Measurements from ENCODE around the gene ST6GALNAC1. TPM values are rescaled to one million over a fixed set of nuclear protein-coding genes. Genes with fewer than 3 reads are reported as not detected.

ST6GALNAC1 gene
- total and polyA plus RNA-seq, 2 of the 4 experiments (the other 2 are of a cell fraction): not detected

DNA sequence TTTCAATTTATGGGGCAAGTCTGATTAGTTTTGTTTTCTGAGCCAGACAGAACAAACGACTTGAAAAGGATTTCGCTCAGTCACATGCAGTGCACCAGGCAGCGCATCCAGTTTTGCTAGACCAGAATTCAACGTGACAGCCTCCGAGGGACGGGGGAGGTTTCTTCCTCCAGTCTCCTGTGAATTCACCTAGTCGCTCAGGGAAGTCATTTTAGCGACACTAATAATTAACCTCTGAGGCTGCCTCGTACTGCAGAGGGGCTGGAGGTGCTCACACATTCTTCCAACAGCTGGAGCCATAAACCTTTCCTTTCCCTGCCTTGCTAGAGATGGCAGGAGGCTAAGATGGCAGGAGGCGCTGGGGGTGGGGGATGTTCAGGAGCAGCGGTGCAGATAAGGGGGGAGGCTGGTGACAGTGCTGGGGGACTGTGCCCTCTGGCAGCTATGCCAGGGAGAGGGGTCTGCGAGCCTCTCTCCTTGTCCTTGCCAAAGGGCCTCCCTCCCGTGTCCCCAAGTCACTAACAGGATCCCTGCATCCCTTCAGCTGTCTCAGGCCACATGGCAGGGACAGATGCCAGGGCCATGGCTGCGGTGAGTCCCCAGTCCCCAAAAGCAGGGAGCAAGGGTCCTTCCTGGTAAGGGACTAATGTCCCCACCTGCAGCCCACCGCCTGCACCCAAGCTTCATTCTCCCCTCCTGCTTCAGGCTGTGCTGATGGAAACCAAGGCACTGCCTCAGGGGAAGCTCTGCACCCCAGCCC is 43.2 kb upstream of the ST6GALNAC1 start:
- H4K5ac ChIP-seq (ENCODE audit: low read depth, low read length): 0 out of 2 replicates have a peak overlapping the region, but pooled peaks have one; percentile 22
- H3K4me3 ChIP-seq (ENCODE audit: insufficient read depth, low read depth, low read length): no peak overlapping the region
- no peaks in the 10 kb centered on the region for H3K9me3 ChIP-seq (ENCODE audit: control insufficient read depth, insufficient read depth, low read length)
- no peaks in the 10 kb centered on the region for H3K27me3 ChIP-seq (ENCODE audit: control insufficient read depth, insufficient read depth, low read length)
- H2AK9ac ChIP-seq (replicated peaks; ENCODE audit: low read depth, low read length, poor library complexity): no peak overlapping the region
- BruUV-seq (replicated peaks): no TSS peak
- H3K9ac ChIP-seq (ENCODE audit: low read depth, low read length): no peak overlapping the region
- H4K20me1 ChIP-seq (ENCODE audit: insufficient read depth, low read length): peaks cover 40% of the 10 kb centered on the region
- peak overlapping the region; percentile 12; the same call in 1 of the 2 replicates for H3K27ac ChIP-seq (ENCODE audit: insufficient read depth, low read length)
- H2AK5ac ChIP-seq (ENCODE audit: low read depth, low read length): peak overlapping the region; percentile 51
- no peak overlapping the region for H2BK5ac ChIP-seq (ENCODE audit: low read depth, low read length, poor library complexity, severe bottlenecking)
- H3K4me1 ChIP-seq (ENCODE audit: control insufficient read depth, insufficient read depth, low read length): peaks cover 27% of the 10 kb centered on the region
- H3K14ac ChIP-seq (replicated peaks; ENCODE audit: low read depth, low read length): no peak overlapping the region
- intact Hi-C loops (cut with micrococcal nuclease) (loop anchor here (10.0 kb wide), 1 partner anchor 1918 kb away; no protein-coding TSS in a partner anchor), in situ Hi-C loops (cut with MboI; ENCODE audit: low sequenced_read_pairs) (no loop called here), dilution Hi-C loops (cut with HindIII; ENCODE audit: low sequenced_read_pairs, unreplicated experiment) (no loop called here)
- H2BK120ac ChIP-seq (ENCODE audit: low read depth, low read length): no peak overlapping the region
- H4K8ac ChIP-seq (ENCODE audit: low read depth in 2 of 2, low read length in 2 of 2): no peak overlapping the region; a peak in 1 of 4 replicates
- no peak overlapping the region for H3K4me2 ChIP-seq (ENCODE audit: low read depth, low read length)
- H3K9me1 ChIP-seq (ENCODE audit: insufficient read depth, low read length): peaks cover 23% of the 10 kb centered on the region
- no peak overlapping the region; the same call in 1 of the 2 replicates for H3K23ac ChIP-seq (ENCODE audit: low read depth, low read length)
- no peak overlapping the region for H2BK15ac ChIP-seq (ENCODE audit: low read depth, low read length)
- H4K91ac ChIP-seq (ENCODE audit: insufficient read depth, low read depth, low read length): peak overlapping the region; percentile 87; the same call in 1 of the 2 replicates
- ChIA-PET CTCF (interaction anchor here (0.8 kb wide), 1 partner anchor 27 kb away, joined by 3 read pairs; no protein-coding TSS in a partner anchor), POLR2A (ENCODE audit: unreplicated experiment) (no interaction called here)
- peaks cover 43% of the 10 kb centered on the region for H3K36me3 ChIP-seq (ENCODE audit: control insufficient read depth, insufficient read depth, low read length)
- peak overlapping the region; percentile 89 for H3K4ac ChIP-seq (ENCODE audit: low read depth, low read length)
- no peak overlapping the region for H3K18ac ChIP-seq (ENCODE audit: low read depth, low read length)
- peaks cover 18 to 84% of the 10 kb centered on the region in 2 experiments; a peak in 3 of 4 replicates for H3K79me1 ChIP-seq (ENCODE audit: low read depth in 1 of 2, low read length in 2 of 2)
- no peak overlapping the region for H3K56ac ChIP-seq (ENCODE audit: extremely low read depth, insufficient read depth, low read length)
- no peak for ATAC-seq (ENCODE audit: low read depth)
- DNase-seq: no peak
- H2AFZ ChIP-seq (replicated peaks; ENCODE audit: low read length, poor library complexity): no peak overlapping the region
- H2BK20ac ChIP-seq (ENCODE audit: low read depth, low read length): no peak overlapping the region
- 96% methylated on average over 5 of the region's 15 CpGs; no CpG with 5 or more reads in 1 of the 2 experiments for WGBS, 2 experiments (ENCODE audit: extremely low coverage in 2 of 2, insufficient read length in 1 of 2)
- no peak for TF ChIP-seq NFE2L2 (IDR thresholded peaks at IDR 0.05; ENCODE audit: low read depth, low read length)
- no peak for TF ChIP-seq CHD1 (IDR thresholded peaks at IDR 0.05; ENCODE audit: low read depth, low read length)
- TF ChIP-seq, protein P1, sequence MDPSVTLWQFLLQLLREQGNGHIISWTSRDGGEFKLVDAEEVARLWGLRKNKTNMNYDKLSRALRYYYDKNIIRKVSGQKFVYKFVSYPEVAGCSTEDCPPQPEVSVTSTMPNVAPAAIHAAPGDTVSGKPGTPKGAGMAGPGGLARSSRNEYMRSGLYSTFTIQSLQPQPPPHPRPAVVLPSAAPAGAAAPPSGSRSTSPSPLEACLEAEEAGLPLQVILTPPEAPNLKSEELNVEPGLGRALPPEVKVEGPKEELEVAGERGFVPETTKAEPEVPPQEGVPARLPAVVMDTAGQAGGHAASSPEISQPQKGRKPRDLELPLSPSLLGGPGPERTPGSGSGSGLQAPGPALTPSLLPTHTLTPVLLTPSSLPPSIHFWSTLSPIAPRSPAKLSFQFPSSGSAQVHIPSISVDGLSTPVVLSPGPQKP (IDR thresholded peaks at IDR 0.05; ENCODE audit: borderline replicate concordance, low read depth, low read length): no peak
- no peak for TF ChIP-seq CEBPB (IDR thresholded peaks at IDR 0.05; ENCODE audit: low read depth, low read length)
- no peak for TF ChIP-seq MAFK (IDR thresholded peaks at IDR 0.05; ENCODE audit: low read depth, low read length)
- no peak for TF ChIP-seq BHLHE40 (IDR thresholded peaks at IDR 0.05; ENCODE audit: low read depth, low read length)
- TF ChIP-seq RAD21 (IDR thresholded peaks at IDR 0.05; ENCODE audit: low read length): no peak
- TF ChIP-seq RCOR1 (IDR thresholded peaks at IDR 0.05; ENCODE audit: insufficient replicate concordance, low read length): no peak
- TF ChIP-seq, protein P2, sequence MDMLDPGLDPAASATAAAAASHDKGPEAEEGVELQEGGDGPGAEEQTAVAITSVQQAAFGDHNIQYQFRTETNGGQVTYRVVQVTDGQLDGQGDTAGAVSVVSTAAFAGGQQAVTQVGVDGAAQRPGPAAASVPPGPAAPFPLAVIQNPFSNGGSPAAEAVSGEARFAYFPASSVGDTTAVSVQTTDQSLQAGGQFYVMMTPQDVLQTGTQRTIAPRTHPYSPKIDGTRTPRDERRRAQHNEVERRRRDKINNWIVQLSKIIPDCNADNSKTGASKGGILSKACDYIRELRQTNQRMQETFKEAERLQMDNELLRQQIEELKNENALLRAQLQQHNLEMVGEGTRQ (IDR thresholded peaks at IDR 0.05; ENCODE audit: low read depth, low read length): no peak
- no peak for TF ChIP-seq FOS (IDR thresholded peaks at IDR 0.05; ENCODE audit: low read depth, low read length)
- TF ChIP-seq SMC3 (IDR thresholded peaks at IDR 0.05; ENCODE audit: low read depth, low read length): no peak
- TF ChIP-seq RFX5 (IDR thresholded peaks at IDR 0.05; ENCODE audit: low read depth, low read length): no peak
